ENCODE results near the gene TRIM52.
A peak's percentile ranks its signal among the peaks of the same experiment; 100 is the strongest.
"Not testable (repeated sequence)": the region's sequence is repeated elsewhere in the genome, so short reads cannot be mapped to it uniquely, and the experiment has no call there.

The TRIM52 gene
- long read RNA-seq, full-length matches to known transcripts: 17 of 24 reads
- long read RNA-seq, partial matches to known transcripts: 0 of 24 reads
- long read RNA-seq, other reads (novel, unspliced or antisense): 7 of 24 reads

GRCh38 chr5:181260720-181261319 is at the start of gene TRIM52:
Gene TRIM52 (minus strand): TSS chr5:181261143. CDS start chr5:181260813, 330 bp downstream.
- peak; percentile 61 for TF ChIP-seq REST (IDR thresholded peaks at IDR 0.05; ENCODE audit: insufficient replicate concordance, low read depth)
- TF ChIP-seq POLR2AphosphoS5 (IDR thresholded peaks at IDR 0.05; ENCODE audit: low read depth): peak; percentile 93
- TF ChIP-seq SPI1 (IDR thresholded peaks at IDR 0.05; ENCODE audit: borderline replicate concordance, low read depth): no peak
- H3K27ac ChIP-seq (replicated peaks): peak within 1 kb of the TSS; percentile 99
- DNase-seq (ENCODE audit: low read depth in 1 of 2, low spot score in 1 of 2): peak; percentile 89 to 93
- H3K27me3 ChIP-seq (ENCODE audit: insufficient read depth, poor library complexity, severe bottlenecking): no peaks in the 10 kb centered on the region
- H3K4me3 ChIP-seq (replicated peaks; ENCODE audit: insufficient read depth, low read length): peak within 1 kb of the TSS; percentile 79

GRCh38 chr5:181287331-181287730 is 26.4 kb upstream of the TRIM52 start:
- not testable (repeated sequence) for H3K4me3 ChIP-seq (replicated peaks; ENCODE audit: insufficient read depth, low read length); DNase-seq (ENCODE audit: low read depth in 1 of 2, low spot score in 1 of 2); H3K27me3 ChIP-seq (ENCODE audit: insufficient read depth, poor library complexity, severe bottlenecking); H3K27ac ChIP-seq (replicated peaks)

- not testable (repeated sequence) for H3K27me3 ChIP-seq (ENCODE audit: insufficient read depth, poor library complexity, severe bottlenecking); H3K4me3 ChIP-seq (replicated peaks; ENCODE audit: insufficient read depth, low read length); H3K27ac ChIP-seq (replicated peaks); DNase-seq (ENCODE audit: low read depth in 1 of 2, low spot score in 1 of 2)
These were observed 25.2 kb upstream of the TRIM52 start for GRCh38 chr5:181285962-181286705.

GRCh38 chr5:181283841-181284755 is 23.2 kb upstream of the TRIM52 start:
- DNase-seq (ENCODE audit: low read depth in 1 of 2, low spot score in 1 of 2); H3K4me3 ChIP-seq (replicated peaks; ENCODE audit: insufficient read depth, low read length); H3K27ac ChIP-seq (replicated peaks); H3K27me3 ChIP-seq (ENCODE audit: insufficient read depth, poor library complexity, severe bottlenecking): not testable (repeated sequence)

- DNase-seq (ENCODE audit: low read depth in 1 of 2, low spot score in 1 of 2): no peak
- no peak overlapping the region for H3K27ac ChIP-seq (replicated peaks)
- TF ChIP-seq SPI1 (IDR thresholded peaks at IDR 0.05; ENCODE audit: borderline replicate concordance, low read depth): no peak
- no peak for TF ChIP-seq POLR2AphosphoS5 (IDR thresholded peaks at IDR 0.05; ENCODE audit: low read depth)
- no peak for TF ChIP-seq GABPA (IDR thresholded peaks at IDR 0.05; ENCODE audit: low read depth)
- TF ChIP-seq REST (IDR thresholded peaks at IDR 0.05; ENCODE audit: insufficient replicate concordance, low read depth): no peak
- TF ChIP-seq CTCF (IDR thresholded peaks at IDR 0.05; ENCODE audit: insufficient read depth, low read length): no peak
- no peaks in the 10 kb centered on the region for H3K27me3 ChIP-seq (ENCODE audit: insufficient read depth, poor library complexity, severe bottlenecking)
- no peak overlapping the region for H3K4me3 ChIP-seq (replicated peaks; ENCODE audit: insufficient read depth, low read length)
These were observed 22.4 kb upstream of the TRIM52 start for GRCh38 chr5:181283347-181283746.

All from HL-60 (cell line).